Measurements from ENCODE around the gene ZFP36L2. TPM values are rescaled to one million over a fixed set of nuclear protein-coding genes. Genes with fewer than 3 reads are reported as not detected.

The ZFP36L2 gene
- total and polyA plus RNA-seq, 2 donors (not counting 3 experiments of a cell fraction or from before 2014, with no cell fraction given), result 14.5 to 75.9 TPM

DNA sequence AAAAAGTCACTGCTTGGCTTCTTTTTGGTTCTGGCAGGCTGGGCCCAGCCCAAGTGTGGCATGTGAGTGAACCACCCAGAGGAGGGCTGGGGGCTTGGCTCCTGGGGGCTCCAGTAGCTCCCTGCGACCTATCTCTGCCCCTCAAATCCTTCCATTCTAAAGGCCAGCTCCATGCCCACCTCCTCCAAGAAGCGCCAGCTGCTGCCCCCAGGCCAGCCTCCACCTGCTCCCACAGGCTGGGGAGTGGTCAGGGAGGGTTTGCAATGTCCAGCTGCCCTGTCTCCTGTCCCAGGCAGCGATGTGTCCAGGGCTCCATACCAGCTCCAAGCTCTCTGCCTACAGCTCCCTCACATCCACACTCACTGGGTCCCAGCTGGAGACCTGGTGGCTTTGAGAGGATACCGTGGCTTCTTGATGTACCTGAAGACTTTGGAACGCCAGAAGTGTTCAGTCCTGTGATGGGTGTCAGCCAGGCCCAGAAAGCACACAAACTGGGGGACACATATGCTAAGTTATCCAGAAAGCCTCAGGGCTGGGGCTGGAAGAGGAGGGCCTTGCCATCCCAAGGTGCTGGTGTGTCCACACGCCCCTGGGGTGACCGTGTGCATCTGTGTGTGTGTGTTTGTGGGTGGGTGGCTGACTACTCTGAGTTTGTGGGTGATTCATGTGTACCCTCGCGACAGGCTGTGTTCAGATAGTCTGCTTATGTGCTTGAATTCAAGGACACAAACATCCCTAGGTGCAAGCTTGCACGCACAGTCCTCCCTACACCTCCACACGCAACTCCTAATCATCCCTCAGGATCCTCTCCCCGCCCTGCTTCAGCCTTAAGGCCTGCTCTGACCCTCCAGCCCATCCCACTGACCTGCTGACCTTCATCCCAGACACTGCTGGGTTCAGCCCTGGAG is 33.4 kb downstream of the ZFP36L2 start:
- no peaks in the 10 kb centered on the region for H3K4me1 ChIP-seq (ENCODE audit: control insufficient read depth, extremely low read depth, insufficient read depth, low read length)
- no TSS peak for BruUV-seq (replicated peaks)
- DNase-seq (ENCODE audit: low read depth, low spot score), result no peak
- H4K20me1 ChIP-seq (replicated peaks; ENCODE audit: control insufficient read depth, extremely low read depth, insufficient read depth, low read length), result no peaks in the 10 kb centered on the region
- H2AFZ ChIP-seq (ENCODE audit: low read depth, low read length), result no peak overlapping the region
- no peaks in the 10 kb centered on the region for H3K9me1 ChIP-seq (replicated peaks; ENCODE audit: control insufficient read depth, extremely low read depth, insufficient read depth, low read length)
- H3K9ac ChIP-seq (replicated peaks; ENCODE audit: extremely low read depth, insufficient read depth, low read length), result no peak overlapping the region
- H3K79me2 ChIP-seq (ENCODE audit: control insufficient read depth, insufficient read depth, low read length), result no peaks in the 10 kb centered on the region
- TF ChIP-seq EZH2 (IDR thresholded peaks at IDR 0.05; ENCODE audit: borderline replicate concordance, low read depth, low read length, severe bottlenecking) (no peak), POLR2A (IDR thresholded peaks at IDR 0.05; ENCODE audit: low read depth, low read length) (no peak), GATA2 (IDR thresholded peaks at IDR 0.05; ENCODE audit: insufficient read depth, insufficient read length, low read depth, low read length) (no peak), JUN (IDR thresholded peaks at IDR 0.05; ENCODE audit: borderline replicate concordance, insufficient read depth, insufficient read length, low read depth) (no peak), POLR2AphosphoS5 (IDR thresholded peaks at IDR 0.05; ENCODE audit: insufficient read depth, low read depth, low read length) (no peak), MYC (IDR thresholded peaks at IDR 0.05; ENCODE audit: low read depth, low read length) (no peak), FOS (IDR thresholded peaks at IDR 0.05; ENCODE audit: borderline replicate concordance, insufficient read depth, low read length) (no peak)
- TF ChIP-seq, protein P1, sequence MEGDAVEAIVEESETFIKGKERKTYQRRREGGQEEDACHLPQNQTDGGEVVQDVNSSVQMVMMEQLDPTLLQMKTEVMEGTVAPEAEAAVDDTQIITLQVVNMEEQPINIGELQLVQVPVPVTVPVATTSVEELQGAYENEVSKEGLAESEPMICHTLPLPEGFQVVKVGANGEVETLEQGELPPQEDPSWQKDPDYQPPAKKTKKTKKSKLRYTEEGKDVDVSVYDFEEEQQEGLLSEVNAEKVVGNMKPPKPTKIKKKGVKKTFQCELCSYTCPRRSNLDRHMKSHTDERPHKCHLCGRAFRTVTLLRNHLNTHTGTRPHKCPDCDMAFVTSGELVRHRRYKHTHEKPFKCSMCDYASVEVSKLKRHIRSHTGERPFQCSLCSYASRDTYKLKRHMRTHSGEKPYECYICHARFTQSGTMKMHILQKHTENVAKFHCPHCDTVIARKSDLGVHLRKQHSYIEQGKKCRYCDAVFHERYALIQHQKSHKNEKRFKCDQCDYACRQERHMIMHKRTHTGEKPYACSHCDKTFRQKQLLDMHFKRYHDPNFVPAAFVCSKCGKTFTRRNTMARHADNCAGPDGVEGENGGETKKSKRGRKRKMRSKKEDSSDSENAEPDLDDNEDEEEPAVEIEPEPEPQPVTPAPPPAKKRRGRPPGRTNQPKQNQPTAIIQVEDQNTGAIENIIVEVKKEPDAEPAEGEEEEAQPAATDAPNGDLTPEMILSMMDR (IDR thresholded peaks at IDR 0.05; ENCODE audit: extremely low read depth in 1 of 2, insufficient read depth in 1 of 2, low read depth in 1 of 2, low read length in 2 of 2), result no peak
- TF ChIP-seq, protein P2, sequence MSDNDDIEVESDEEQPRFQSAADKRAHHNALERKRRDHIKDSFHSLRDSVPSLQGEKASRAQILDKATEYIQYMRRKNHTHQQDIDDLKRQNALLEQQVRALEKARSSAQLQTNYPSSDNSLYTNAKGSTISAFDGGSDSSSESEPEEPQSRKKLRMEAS (IDR thresholded peaks at IDR 0.05; ENCODE audit: insufficient read depth, insufficient read length), result no peak
- dilution Hi-C loops (cut with MboI; ENCODE audit: extremely low pct_ligation_motif_present, low sequenced_read_pairs) (no loop called here), intact Hi-C loops (cut with micrococcal nuclease) (no loop called here)
- H3K9me3 ChIP-seq (replicated peaks; ENCODE audit: control insufficient read depth, insufficient read depth, low read length), result no peaks in the 10 kb centered on the region
- FAIRE-seq, result no peak
- no peaks in the 10 kb centered on the region for H3K27me3 ChIP-seq (ENCODE audit: control insufficient read depth in 2 of 2, insufficient read depth in 2 of 2, low read length in 2 of 2)
- H3K4me2 ChIP-seq (ENCODE audit: insufficient read depth, low read length), result no peak overlapping the region
- H3K36me3 ChIP-seq (ENCODE audit: control insufficient read depth in 2 of 2, extremely low read depth in 1 of 2, insufficient read depth in 2 of 2, low read length in 2 of 2), result no peaks in the 10 kb centered on the region
- ChIA-PET POLR2A (interaction anchor here (0.9 kb wide), 1 partner anchor 33 kb away, joined by 3 read pairs; the partner anchor contains the start of gene ZFP36L2), CTCF (interaction anchor here (2.5 kb wide), 1 partner anchor 18 kb away, joined by 8 read pairs; no protein-coding TSS in a partner anchor)
- no peak overlapping the region for H3K4me3 ChIP-seq (replicated peaks in 1 of 3; ENCODE audit: insufficient read depth in 1 of 3, low read depth in 1 of 3, low read length in 3 of 3)
- H3K27ac ChIP-seq (ENCODE audit: insufficient read depth, low read depth, low read length), result no peak overlapping the region
